Endothelial cell of umbilical vein (primary cell): ENCODE data around the gene TNFRSF19. TPM values are rescaled to one million over a fixed set of nuclear protein-coding genes. Genes with fewer than 3 reads are reported as not detected.

Experiments used
- BruUV-seq: library from RNA; stranded (reverse); fragments of 400-500 nt; replicated peaks from 2 replicates; lab custom pipeline; 2021; lab: Mats Ljungman, UMichigan
- CTCF ChIA-PET: fragments of 300-600, 350-600 bp; sonication (Branson Sonifier 250); formaldehyde crosslinking; loops from one replicate; lab custom pipeline; 2021; ENCODE audit warnings: antibody characterized with exemption, inconsistent platforms; lab: Charles Lee
- POLR2A ChIA-PET: fragments of 300-600, 350-600 bp; sonication (Branson Sonifier 250); formaldehyde crosslinking; loops from one replicate; lab custom pipeline; 2021; ENCODE audit warnings: antibody characterized with exemption, inconsistent platforms; lab: Charles Lee
- DNase-seq: peaks from one replicate; pipeline ENCODE4 v3.0.0-alpha.2; 2011; ENCODE audit warnings: low read depth, low spot score
- FAIRE-seq: peaks from 2 replicates; lab custom pipeline; 2011; peaks lifted over from hg19 to GRCh38; lab: Jason Lieb, UNC
- H2AFZ ChIP-seq: 2 replicates; pipeline ENCODE4 v1.6.0; 2012; ENCODE audit warnings: low read depth, low read length, control low read depth, inconsistent platforms
- H3K27ac ChIP-seq: 2 replicates; pipeline ENCODE4 v1.5.1; 2011; ENCODE audit warnings: low read depth, mild to moderate bottlenecking, control low read depth, low read length, moderate library complexity; ENCODE audit not compliant: insufficient read depth
- H3K27me3 ChIP-seq, 2 experiments: 2 replicates each; pipeline versions ENCODE4 v1.6.0 to v1.6.1; 2011; ENCODE audit warnings: low read length in 2 of 2, mixed read lengths in 1 of 2; ENCODE audit not compliant: control insufficient read depth in 2 of 2, insufficient read depth in 2 of 2
- H3K36me3 ChIP-seq, 2 experiments: 2 replicates in 1 of 2; 3 replicates in 1 of 2; pipeline ENCODE4 v1.5.1; 2011; ENCODE audit warnings: low read length in 2 of 2, mild to moderate bottlenecking in 1 of 2, moderate library complexity in 1 of 2; ENCODE audit not compliant: control insufficient read depth in 2 of 2, insufficient read depth in 2 of 2; ENCODE audit errors: extremely low read depth in 1 of 2
- H3K4me1 ChIP-seq: 3 replicates; pipeline ENCODE4 v1.5.1; 2011; ENCODE audit warnings: mild to moderate bottlenecking, low read length; ENCODE audit not compliant: control insufficient read depth, insufficient read depth; ENCODE audit errors: extremely low read depth
- H3K4me2 ChIP-seq: 2 replicates; pipeline ENCODE4 v1.6.1; 2011; ENCODE audit warnings: low read length, control low read depth, mixed read lengths; ENCODE audit not compliant: insufficient read depth
- H3K4me3 ChIP-seq, 3 experiments: fragments of 200-600 bp in 1 of 3; sonication (generic), shearing (Covaris generic) in 1 of 3; replicated peaks in 1 of 3; 2 replicates each; pipeline ENCODE4 v1.5.1; 2011 to 2016; ENCODE audit warnings: control low read depth in 3 of 3, low read length in 3 of 3, mild to moderate bottlenecking in 2 of 3, inconsistent platforms in 1 of 3, low read depth in 1 of 3, moderate library complexity in 1 of 3; ENCODE audit not compliant: insufficient read depth in 1 of 3
- H3K79me2 ChIP-seq: 2 replicates; pipeline ENCODE4 v1.6.0; 2012; ENCODE audit warnings: low read length, inconsistent platforms; ENCODE audit not compliant: control insufficient read depth, insufficient read depth
- H3K9ac ChIP-seq: replicated peaks from 2 replicates; pipeline ENCODE3; 2011; ENCODE audit warnings: low read length, control low read depth; ENCODE audit not compliant: insufficient read depth; ENCODE audit errors: extremely low read depth
- H3K9me1 ChIP-seq: replicated peaks from 3 replicates; pipeline ENCODE4 v1.6.0; 2011; ENCODE audit warnings: mild to moderate bottlenecking, low read length; ENCODE audit not compliant: control insufficient read depth, insufficient read depth; ENCODE audit errors: extremely low read depth
- H3K9me3 ChIP-seq: replicated peaks from 2 replicates; pipeline ENCODE4 v1.5.1; 2012; ENCODE audit warnings: low read length, inconsistent platforms; ENCODE audit not compliant: control insufficient read depth, insufficient read depth
- H4K20me1 ChIP-seq: replicated peaks from 2 replicates; pipeline ENCODE3; 2011; ENCODE audit warnings: mild to moderate bottlenecking, low read length; ENCODE audit not compliant: control insufficient read depth, insufficient read depth; ENCODE audit errors: extremely low read depth
- CTCF ChIP-seq, 2 donors: IDR thresholded peaks; 1 replicate in 1 of 2; 2 replicates in 1 of 2; pipeline ENCODE4 v1.5.1; 2011; ENCODE audit warnings: low read length in 2 of 2, mild to moderate bottlenecking in 2 of 2, moderate library complexity in 2 of 2, control low read depth in 1 of 2, inconsistent platforms in 1 of 2, low read depth in 1 of 2; ENCODE audit not compliant: insufficient read depth in 1 of 2; ENCODE audit errors: extremely low read depth in 1 of 2
- EZH2 ChIP-seq: IDR thresholded peaks from 2 replicates; pipeline ENCODE4 v1.6.1; 2012; ENCODE audit warnings: borderline replicate concordance, low read depth, mild to moderate bottlenecking, moderate library complexity, low read length, inconsistent platforms; ENCODE audit not compliant: severe bottlenecking
- FOS ChIP-seq: IDR thresholded peaks from 2 replicates; pipeline ENCODE4 v1.6.1; 2011; ENCODE audit warnings: mild to moderate bottlenecking, low read length, moderate library complexity, borderline replicate concordance; ENCODE audit not compliant: insufficient read depth
- GATA2 ChIP-seq: IDR thresholded peaks from 2 replicates; pipeline ENCODE4 v1.7.0; 2011; ENCODE audit warnings: low read depth, mild to moderate bottlenecking, moderate library complexity, mixed read lengths, low read length; ENCODE audit not compliant: insufficient read length, insufficient read depth
- JUN ChIP-seq: IDR thresholded peaks from 2 replicates; pipeline ENCODE4 v1.6.1; 2011; ENCODE audit warnings: borderline replicate concordance, low read depth; ENCODE audit not compliant: insufficient read length, insufficient read depth
- MAX ChIP-seq: IDR thresholded peaks from 2 replicates; pipeline ENCODE4 v1.6.1; 2011; ENCODE audit not compliant: insufficient read depth, insufficient read length
- MYC ChIP-seq: IDR thresholded peaks from one replicate; pipeline ENCODE4 v1.6.1; 2011; ENCODE audit warnings: mild to moderate bottlenecking, low read depth, low read length
- POLR2A ChIP-seq: IDR thresholded peaks from 2 replicates; pipeline ENCODE4 v1.6.1; 2012; ENCODE audit warnings: low read depth, mild to moderate bottlenecking, control low read depth, low read length
- POLR2AphosphoS5 ChIP-seq: IDR thresholded peaks from 2 replicates; pipeline ENCODE4 v1.6.1; 2012; ENCODE audit warnings: low read depth, mild to moderate bottlenecking, control low read depth, low read length, moderate library complexity; ENCODE audit not compliant: insufficient read depth
- dilution Hi-C: fragments of 300-500 bp; cut with MboI; formaldehyde crosslinking; loops from one replicate; pipeline ENCODE4 v1.15.0; 2019; ENCODE audit warnings: low sequenced_read_pairs; ENCODE audit not compliant: extremely low pct_ligation_motif_present
- intact Hi-C: fragments of 100-400 bp; cut with micrococcal nuclease; formaldehyde crosslinking; loops from one replicate; pipeline ENCODE4 v1.10.0; 2022
- polyA plus RNA-seq, 4 experiments: library from polyadenylated mRNA; depleted of rRNA in 3 of 4; stranded (reverse) in 3 of 4; unstranded in 1 of 4; fragments of >200 nt; gene quantifications; 2 replicates each; pipeline versions ENCODE4 v1.2.1 to v1.2.3, GENCODE V29; 2011 to 2012; ENCODE audit warnings: missing spikeins in 1 of 4
- total RNA-seq: library from RNA; stranded (reverse); gene quantifications from 2 replicates; pipeline ENCODE4 v1.2.3, GENCODE V29; 2021

Gene TNFRSF19
- total and polyA plus RNA-seq, 2 donors (not counting 3 experiments of a cell fraction or from before 2014, with no cell fraction given), result 0.23 to 0.29 TPM

GRCh38 chr13:23613596-23613995 is 43.4 kb downstream of the TNFRSF19 start:
- dilution Hi-C loops, result no loop called here
- Histone ChIP-seq H3K4me2 (no peak overlapping the region), H3K4me1 (peaks cover 31% of the 10 kb centered on the region), H3K9ac (no peak overlapping the region), H3K4me3 (no peak overlapping the region), H3K9me3 (no peaks in the 10 kb centered on the region), H3K27ac (no peak overlapping the region), H3K36me3 (no peaks in the 10 kb centered on the region), H4K20me1 (no peaks in the 10 kb centered on the region), H2AFZ (no peak overlapping the region), H3K27me3 (peaks cover 2 to 4% of the 10 kb centered on the region in 2 experiments), H3K79me2 (no peaks in the 10 kb centered on the region), H3K9me1 (no peaks in the 10 kb centered on the region)
- BruUV-seq, result no TSS peak
- POLR2A ChIA-PET, result no interaction called here
- DNase-seq, result no peak
- CTCF ChIA-PET, result no interaction called here
- intact Hi-C loops, result loop anchor here (5.0 kb wide), 1 partner anchor 236 kb away; no protein-coding TSS in a partner anchor
- no peak for FAIRE-seq
- TF ChIP-seq CTCF (IDR thresholded peaks at IDR 0.05; ENCODE audit: extremely low read depth in 1 of 2, insufficient read depth in 1 of 2, low read depth in 1 of 2, low read length in 2 of 2) (no peak), POLR2AphosphoS5 (no peak), MYC (no peak), FOS (no peak), MAX (no peak), GATA2 (no peak), EZH2 (no peak), POLR2A (no peak), JUN (no peak)
